ENCODE data around the gene DNM2. TPM values are rescaled to one million over a fixed set of nuclear protein-coding genes. Genes with fewer than 3 reads are reported as not detected.
A peak's percentile ranks its signal among the peaks of the same experiment; 100 is the strongest.

DNM2 gene
- total and polyA plus RNA-seq, 2 of the 13 experiments (the other 11 are each of a cell fraction or from before 2014, with no cell fraction given), result 41.7 to 59.8 TPM

GRCh38 chr19:10717356-10718204 is at the start of gene DNM2 (continued):
- TF ChIP-seq, protein P1, sequence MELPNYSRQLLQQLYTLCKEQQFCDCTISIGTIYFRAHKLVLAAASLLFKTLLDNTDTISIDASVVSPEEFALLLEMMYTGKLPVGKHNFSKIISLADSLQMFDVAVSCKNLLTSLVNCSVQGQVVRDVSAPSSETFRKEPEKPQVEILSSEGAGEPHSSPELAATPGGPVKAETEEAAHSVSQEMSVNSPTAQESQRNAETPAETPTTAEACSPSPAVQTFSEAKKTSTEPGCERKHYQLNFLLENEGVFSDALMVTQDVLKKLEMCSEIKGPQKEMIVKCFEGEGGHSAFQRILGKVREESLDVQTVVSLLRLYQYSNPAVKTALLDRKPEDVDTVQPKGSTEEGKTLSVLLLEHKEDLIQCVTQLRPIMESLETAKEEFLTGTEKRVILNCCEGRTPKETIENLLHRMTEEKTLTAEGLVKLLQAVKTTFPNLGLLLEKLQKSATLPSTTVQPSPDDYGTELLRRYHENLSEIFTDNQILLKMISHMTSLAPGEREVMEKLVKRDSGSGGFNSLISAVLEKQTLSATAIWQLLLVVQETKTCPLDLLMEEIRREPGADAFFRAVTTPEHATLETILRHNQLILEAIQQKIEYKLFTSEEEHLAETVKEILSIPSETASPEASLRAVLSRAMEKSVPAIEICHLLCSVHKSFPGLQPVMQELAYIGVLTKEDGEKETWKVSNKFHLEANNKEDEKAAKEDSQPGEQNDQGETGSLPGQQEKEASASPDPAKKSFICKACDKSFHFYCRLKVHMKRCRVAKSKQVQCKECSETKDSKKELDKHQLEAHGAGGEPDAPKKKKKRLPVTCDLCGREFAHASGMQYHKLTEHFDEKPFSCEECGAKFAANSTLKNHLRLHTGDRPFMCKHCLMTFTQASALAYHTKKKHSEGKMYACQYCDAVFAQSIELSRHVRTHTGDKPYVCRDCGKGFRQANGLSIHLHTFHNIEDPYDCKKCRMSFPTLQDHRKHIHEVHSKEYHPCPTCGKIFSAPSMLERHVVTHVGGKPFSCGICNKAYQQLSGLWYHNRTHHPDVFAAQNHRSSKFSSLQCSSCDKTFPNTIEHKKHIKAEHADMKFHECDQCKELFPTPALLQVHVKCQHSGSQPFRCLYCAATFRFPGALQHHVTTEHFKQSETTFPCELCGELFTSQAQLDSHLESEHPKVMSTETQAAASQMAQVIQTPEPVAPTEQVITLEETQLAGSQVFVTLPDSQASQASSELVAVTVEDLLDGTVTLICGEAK (IDR thresholded peaks at IDR 0.05), result no peak
- TF ChIP-seq, protein P1 (CRISPR knock-in tag; IDR thresholded peaks at IDR 0.05), result no peak
- TF ChIP-seq HNRNPH1 (optimal IDR thresholded peaks at IDR 0.05; ENCODE audit: low read depth, low read length) (no peak), SIN3B (IDR thresholded peaks at IDR 0.05; ENCODE audit: low read length) (no peak), CEBPG (CRISPR knock-in tag; IDR thresholded peaks at IDR 0.05) (peak; percentile 60), YY1 (IDR thresholded peaks at IDR 0.05; ENCODE audit: insufficient read depth, insufficient replicate concordance, low read depth, low read length) (peak; percentile 29), ZNF160 (CRISPR knock-in tag; IDR thresholded peaks at IDR 0.05) (no peak), NR2F1 (CRISPR knock-in tag; IDR thresholded peaks at IDR 0.05) (no peak), ZNF761 (CRISPR knock-in tag; conservative IDR thresholded peaks at IDR 0.05) (0 out of 2 replicates have a peak, but pooled peaks have one; percentile 53), BATF2 (CRISPR knock-in tag; IDR thresholded peaks at IDR 0.05) (no peak), HDAC2 (CRISPR knock-in tag; IDR thresholded peaks at IDR 0.05) (peak; percentile 13; the same call in 1 of the 2 replicates), MBNL3 (CRISPR knock-in tag; conservative IDR thresholded peaks at IDR 0.05) (no peak), ZFP90 (CRISPR knock-in tag; IDR thresholded peaks at IDR 0.05; ENCODE audit: borderline replicate concordance) (no peak), ZNF891 (CRISPR knock-in tag; IDR thresholded peaks at IDR 0.05) (no peak), ZNF567 (CRISPR knock-in tag; IDR thresholded peaks at IDR 0.05; ENCODE audit: borderline replicate concordance) (no peak), ZNF552 (CRISPR knock-in tag; IDR thresholded peaks at IDR 0.05; ENCODE audit: borderline replicate concordance) (no peak), TBL1XR1 (IDR thresholded peaks at IDR 0.05; ENCODE audit: borderline replicate concordance, low read length, partially characterized antibody) (no peak), NBN (conservative IDR thresholded peaks at IDR 0.05) (no peak), ZBTB34 (CRISPR knock-in tag; IDR thresholded peaks at IDR 0.05) (no peak), HOXA3 (CRISPR knock-in tag; IDR thresholded peaks at IDR 0.05) (peak; percentile 79)

All from HepG2 (cell line).